HG03025 (cell line): ENCODE results near the gene IGF2BP2.
"Not testable (repeated sequence)": the region's sequence is repeated elsewhere in the genome, so short reads cannot be mapped to it uniquely, and the experiment has no call there.

ENCODE experiments used
- ATAC-seq: cut with Tn5 transposase; IDR thresholded peaks from one replicate; pipeline ENCODE4 v1.9.1; 2021; ENCODE audit warnings: mild to moderate bottlenecking, moderate library complexity; ENCODE audit not compliant: unreplicated experiment, low FRiP score

The IGF2BP2 gene

GRCh38 chr3:185813205-185813604, 11.6 kb downstream of the IGF2BP2 start:
- no peak for ATAC-seq

GRCh38 chr3:185807445-185808068, 17.3 kb downstream of the IGF2BP2 start:
- no peak for ATAC-seq

GRCh38 chr3:185798831-185799110, 26.1 kb downstream of the IGF2BP2 start:
- ATAC-seq, result not testable (repeated sequence)

GRCh38 chr3:185797993-185798830, 26.6 kb downstream of the IGF2BP2 start:
- no peak for ATAC-seq

GRCh38 chr3:185797108-185797881, 27.5 kb downstream of the IGF2BP2 start:
- no peak for ATAC-seq

GRCh38 chr3:185796431-185797107, 28.3 kb downstream of the IGF2BP2 start:
- ATAC-seq, result no peak

GRCh38 chr3:185793381-185793780, 31.5 kb downstream of the IGF2BP2 start:
- no peak for ATAC-seq

- ATAC-seq, result no peak
Observed at GRCh38 chr3:185792955-185793354, 31.9 kb downstream of the IGF2BP2 start.

GRCh38 chr3:185789891-185790830, 34.7 kb downstream of the IGF2BP2 start:
- no peak for ATAC-seq

- no peak for ATAC-seq
Observed at GRCh38 chr3:185789134-185789533, 35.7 kb downstream of the IGF2BP2 start.

GRCh38 chr3:185788292-185788691, 36.5 kb downstream of the IGF2BP2 start:
- no peak for ATAC-seq

- ATAC-seq, result no peak
Observed at GRCh38 chr3:185786956-185787877, 37.6 kb downstream of the IGF2BP2 start.

GRCh38 chr3:185786258-185786657, 38.6 kb downstream of the IGF2BP2 start:
- not testable (repeated sequence) for ATAC-seq

GRCh38 chr3:185784317-185784716, 40.5 kb downstream of the IGF2BP2 start:
- ATAC-seq, result no peak

- no peak for ATAC-seq
Observed at GRCh38 chr3:185781759-185782158, 43.1 kb downstream of the IGF2BP2 start.

- ATAC-seq, result no peak
Observed at GRCh38 chr3:185779461-185779860, 45.4 kb downstream of the IGF2BP2 start.

- ATAC-seq, result no peak
Observed at GRCh38 chr3:185778821-185779220, 46.0 kb downstream of the IGF2BP2 start.

- ATAC-seq, result no peak
Observed at GRCh38 chr3:185778094-185778493, 46.7 kb downstream of the IGF2BP2 start.

- ATAC-seq, result no peak
Observed at GRCh38 chr3:185770109-185770508, 54.7 kb downstream of the IGF2BP2 start.
